Activated naive CD4-positive, alpha-beta T cell treated with anti-CD3 and anti-CD28 coated beads, Interleukin-2, amount 50 U/mL, for 72 hours (primary cell): ENCODE measurements around the gene ELAVL1. TPM values are rescaled to one million over a fixed set of nuclear protein-coding genes. Genes with fewer than 3 reads are reported as not detected.
"Not testable (repeated sequence)": the region's sequence is repeated elsewhere in the genome, so short reads cannot be mapped to it uniquely, and the experiment has no call there.

Source experiments
- ATAC-seq, 2 donors: fragments of 150-1000 bp; cut with Tn5 transposase; 2 replicates each; pipeline ENCODE4 v1.10.0; 2021; ENCODE audit warnings: mild to moderate bottlenecking in 2 of 2, moderate library complexity in 2 of 2
- DNase-seq, 2 donors: peaks; one replicate each; pipeline ENCODE4 v3.0.0; 2021 to 2022; ENCODE audit warnings: low spot score in 2 of 2
- H3K27ac Mint-ChIP-seq, 2 donors: one replicate each; pipeline ENCODE4 v1.8.0; 2022; ENCODE audit warnings: mild to moderate bottlenecking in 2 of 2, mixed read lengths in 2 of 2
- H3K36me3 Mint-ChIP-seq, 2 donors: one replicate each; pipeline ENCODE4 v1.8.0; 2022; ENCODE audit warnings: mixed read lengths in 2 of 2
- H3K9me3 Mint-ChIP-seq, 2 donors: one replicate each; pipeline ENCODE4 v1.8.0; 2022; ENCODE audit warnings: mixed read lengths in 2 of 2
- total RNA-seq, 2 donors: library from RNA; stranded (reverse); gene quantifications; one replicate each; pipeline ENCODE4 v1.2.3, GENCODE V29; 2022

The ELAVL1 gene
- total RNA-seq, 2 donors from 2014 or later, result 121 to 146 TPM

DNA sequence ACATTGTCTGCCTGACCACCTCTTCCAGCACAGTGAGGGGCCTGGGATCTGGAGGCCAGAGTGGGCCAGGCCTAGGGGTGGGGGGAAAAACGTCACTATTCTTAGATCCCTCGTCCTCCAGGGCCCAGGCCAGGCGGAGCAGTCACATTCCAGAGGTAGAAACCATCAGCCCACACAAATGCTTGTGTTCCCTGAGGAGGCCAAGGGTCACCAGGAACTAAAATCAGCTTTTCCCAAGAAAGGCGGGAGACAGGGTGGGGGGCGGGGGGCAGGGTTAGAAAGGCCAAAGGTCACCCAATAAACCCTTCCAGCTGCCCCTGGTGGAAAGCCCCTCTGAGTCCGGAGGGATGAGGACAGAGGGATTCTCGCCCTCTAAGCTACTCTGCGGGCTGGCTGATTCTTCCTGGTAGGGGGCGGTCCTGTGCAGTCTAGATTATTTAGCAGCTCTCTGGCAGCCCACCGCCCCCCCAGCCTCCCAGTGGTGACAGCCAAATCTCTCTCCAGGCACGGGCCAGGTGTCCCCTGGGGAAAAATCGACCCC is 23.6 kb upstream of the ELAVL1 start:
- H3K27ac Mint-ChIP-seq, result no peak overlapping the region
- H3K36me3 Mint-ChIP-seq, result no peaks in the 10 kb centered on the region
- H3K9me3 Mint-ChIP-seq, result no peaks in the 10 kb centered on the region
- DNase-seq, result no peak
- no peak for ATAC-seq

DNA sequence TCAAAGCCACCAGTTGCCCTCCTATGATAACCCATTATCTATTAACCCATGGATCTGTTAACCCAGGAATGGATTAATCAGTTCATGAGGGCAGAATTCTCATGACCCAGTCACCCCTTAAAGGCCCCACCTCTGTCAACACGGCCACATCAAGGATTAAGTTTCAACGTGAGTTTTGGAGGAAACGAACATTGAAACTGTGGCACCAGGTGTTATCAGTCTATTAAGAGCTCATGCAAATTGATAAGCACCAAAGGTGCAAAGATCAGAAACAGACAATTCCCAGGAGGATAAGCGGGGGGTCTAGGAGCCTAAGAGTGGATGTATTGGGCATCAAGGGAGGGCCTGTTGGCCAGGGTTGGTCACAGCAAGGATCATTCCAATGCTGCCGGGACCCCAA is 19.9 kb upstream of the ELAVL1 start:
- Mint-ChIP-seq H3K36me3 (no peaks in the 10 kb centered on the region), H3K27ac (no peak overlapping the region), H3K9me3 (no peaks in the 10 kb centered on the region)
- no peak for ATAC-seq
- DNase-seq, result no peak

DNA sequence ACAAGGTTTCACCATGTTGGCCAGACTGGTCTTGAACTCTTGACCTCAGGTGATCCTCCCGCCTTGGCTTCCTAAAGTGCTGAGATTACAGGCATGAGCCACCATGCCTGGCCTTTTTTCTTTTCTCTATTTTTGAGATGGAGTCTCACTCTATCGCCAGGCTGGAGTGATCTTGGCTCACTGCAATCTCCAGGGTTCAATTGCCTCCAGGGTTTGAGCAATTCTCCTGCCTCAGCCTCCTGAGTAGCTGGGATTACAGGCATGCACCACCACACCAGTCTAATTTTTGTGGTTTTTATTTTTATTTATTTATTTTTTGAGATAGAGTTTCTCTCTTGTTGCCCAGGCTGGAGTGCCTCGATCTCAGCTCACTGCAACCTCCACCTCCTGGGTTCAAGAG is 18.8 kb upstream of the ELAVL1 start:
- DNase-seq, H3K36me3 Mint-ChIP-seq, H3K9me3 Mint-ChIP-seq, H3K27ac Mint-ChIP-seq, ATAC-seq: not testable (repeated sequence)

- H3K36me3 Mint-ChIP-seq, result no peaks in the 10 kb centered on the region
- no peak overlapping the region for H3K27ac Mint-ChIP-seq
- ATAC-seq (no peak), DNase-seq (no peak)
- H3K9me3 Mint-ChIP-seq, result no peaks in the 10 kb centered on the region
Measured at GRCh38 chr19:8023371-8023770, 17.9 kb upstream of the ELAVL1 start.

DNA sequence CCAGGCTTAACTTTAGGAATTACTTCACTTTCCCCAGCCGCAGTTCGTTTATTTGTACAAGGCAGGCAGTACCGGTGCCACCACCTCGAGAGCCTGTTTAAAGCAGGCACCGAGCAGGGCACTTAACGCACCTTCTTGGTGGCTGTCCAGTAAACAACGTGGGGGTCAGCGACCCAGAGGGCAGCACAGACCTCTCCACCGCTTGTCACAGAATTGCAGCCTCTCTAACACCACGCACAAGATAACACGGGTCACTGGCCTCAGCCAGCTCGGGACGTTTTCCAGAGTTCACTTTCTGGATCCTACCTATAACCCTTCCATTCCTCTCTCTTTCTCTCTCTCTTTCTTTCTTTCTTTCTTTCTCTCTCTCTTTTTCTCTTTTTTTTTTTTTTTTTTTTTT is 16.8 kb upstream of the ELAVL1 start:
- DNase-seq, result no peak
- H3K9me3 Mint-ChIP-seq, result no peaks in the 10 kb centered on the region
- ATAC-seq, result no peak
- no peaks in the 10 kb centered on the region for H3K36me3 Mint-ChIP-seq
- H3K27ac Mint-ChIP-seq, result no peak overlapping the region

DNA sequence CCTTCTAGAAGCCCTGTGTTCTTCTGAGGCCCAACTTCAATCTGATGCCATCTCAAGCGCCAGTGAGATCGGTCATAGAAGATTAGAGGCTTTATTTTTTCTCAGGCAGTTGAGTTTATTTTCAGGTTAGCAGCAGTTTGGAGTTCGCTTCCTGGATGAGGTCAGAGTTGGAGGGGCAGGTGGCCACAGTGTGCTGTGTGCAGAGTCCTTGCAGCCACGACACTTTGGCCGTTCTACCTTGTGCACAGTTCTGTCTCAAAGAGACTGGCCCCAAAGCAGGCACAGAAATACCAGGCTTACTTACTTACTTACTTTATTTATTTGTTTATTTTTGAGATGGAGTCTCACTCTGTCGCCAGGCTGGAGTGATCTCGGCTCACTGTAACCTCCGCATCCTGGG is 15.9 kb upstream of the ELAVL1 start:
- H3K9me3 Mint-ChIP-seq, result no peaks in the 10 kb centered on the region

DNA sequence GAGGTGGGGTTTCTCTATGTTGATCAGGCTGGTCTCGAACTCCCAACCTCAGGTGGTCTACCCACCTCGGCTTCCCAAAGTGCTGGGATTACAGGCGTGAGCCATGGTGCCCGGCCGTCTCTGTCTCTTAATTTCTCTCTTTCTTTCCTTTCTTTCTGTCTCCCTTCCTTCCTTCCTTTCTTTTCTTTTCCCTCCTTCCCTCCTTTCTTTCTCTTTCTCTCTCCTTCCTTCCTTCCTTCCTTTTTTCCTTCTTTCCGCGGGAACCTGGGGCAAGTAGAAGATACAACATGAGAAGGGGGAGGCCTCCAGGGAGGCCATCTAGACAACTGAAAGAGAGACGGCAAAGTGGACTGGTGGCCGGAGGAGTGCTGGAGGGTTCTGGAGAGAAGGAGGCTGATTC is 15.2 kb upstream of the ELAVL1 start:
- ATAC-seq, result no peak
- Mint-ChIP-seq H3K9me3 (no peaks in the 10 kb centered on the region), H3K27ac (peak overlapping the region in 1 of 2 donors; percentile 8), H3K36me3 (no peaks in the 10 kb centered on the region)
- no peak for DNase-seq

More for the DNA sequence above, 15.9 kb upstream of the ELAVL1 start:
- Mint-ChIP-seq H3K36me3 (no peaks in the 10 kb centered on the region), H3K27ac (peak overlapping the region in 1 of 2 donors; percentile 8)
- DNase-seq (no peak), ATAC-seq (no peak)

- Mint-ChIP-seq H3K9me3 (no peaks in the 10 kb centered on the region), H3K27ac (no peak overlapping the region), H3K36me3 (no peaks in the 10 kb centered on the region)
- peak in 1 of 2 donors; percentile 19 for DNase-seq
- peak; percentile 64 to 74 for ATAC-seq
Measured at GRCh38 chr19:8017808-8018207, 12.4 kb upstream of the ELAVL1 start.

DNA sequence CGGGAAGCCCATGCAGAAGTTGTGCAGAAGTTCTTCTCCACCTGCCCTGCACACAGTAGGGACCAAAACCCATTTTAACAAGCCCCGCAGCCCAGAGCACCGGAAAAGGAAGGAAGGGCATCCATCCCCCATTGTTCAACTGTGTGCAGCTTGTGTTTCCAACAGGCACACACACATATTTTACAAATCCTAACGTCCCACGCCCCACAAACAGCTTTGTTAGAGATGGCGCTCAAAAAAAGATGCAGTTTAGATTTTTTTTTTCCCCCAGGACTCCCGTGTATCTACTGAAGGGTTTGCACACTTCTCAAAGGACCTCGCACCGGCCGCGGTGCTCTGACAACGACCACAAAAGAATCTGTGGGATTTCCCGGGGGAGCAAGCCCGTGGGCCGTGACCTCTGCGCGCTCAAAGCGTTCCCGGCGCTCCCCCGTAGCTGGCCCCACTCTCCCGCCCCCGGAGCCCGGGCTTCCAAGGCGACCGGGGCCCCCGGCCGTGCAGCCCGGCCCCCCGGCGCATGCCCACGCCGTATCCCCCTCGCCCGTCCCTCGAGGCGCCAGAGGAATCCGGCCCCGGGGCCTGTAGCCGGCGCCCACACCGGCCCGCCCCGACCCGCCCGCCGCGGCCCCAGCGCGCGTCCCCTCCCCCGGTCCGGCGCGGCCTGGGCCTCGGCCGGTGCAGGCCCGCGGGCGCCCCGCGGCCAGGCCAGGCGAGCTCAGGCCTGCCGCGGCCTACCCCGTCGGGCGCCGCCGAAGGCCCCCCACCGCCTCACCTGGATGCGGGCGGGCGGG is 523 bp downstream of the ELAVL1 start:
- H3K36me3 Mint-ChIP-seq, result peaks cover 0 to 11% of the 10 kb centered on the region in 2 donors
- ATAC-seq (peak; percentile 16 to 30), DNase-seq (peak in 1 of 2 donors; percentile 22)
- peak overlapping the region; percentile 84 to 97 for H3K27ac Mint-ChIP-seq
- no peaks in the 10 kb centered on the region for H3K9me3 Mint-ChIP-seq

GRCh38 chr19:8004001-8004400 is 1.4 kb downstream of the ELAVL1 start:
- peak overlapping the region; percentile 84 to 97 for H3K27ac Mint-ChIP-seq
- DNase-seq (no peak), ATAC-seq (no peak)
- peaks cover 0 to 11% of the 10 kb centered on the region in 2 donors for H3K36me3 Mint-ChIP-seq
- H3K9me3 Mint-ChIP-seq, result no peaks in the 10 kb centered on the region

- Mint-ChIP-seq H3K9me3 (no peaks in the 10 kb centered on the region), H3K36me3 (peaks cover 0 to 11% of the 10 kb centered on the region in 2 donors), H3K27ac (peak overlapping the region; percentile 78 to 97)
- DNase-seq (peak; percentile 83 to 92), ATAC-seq (peak; percentile 46 to 55)
Measured at GRCh38 chr19:8001995-8002849, 3.2 kb downstream of the ELAVL1 start.

DNA sequence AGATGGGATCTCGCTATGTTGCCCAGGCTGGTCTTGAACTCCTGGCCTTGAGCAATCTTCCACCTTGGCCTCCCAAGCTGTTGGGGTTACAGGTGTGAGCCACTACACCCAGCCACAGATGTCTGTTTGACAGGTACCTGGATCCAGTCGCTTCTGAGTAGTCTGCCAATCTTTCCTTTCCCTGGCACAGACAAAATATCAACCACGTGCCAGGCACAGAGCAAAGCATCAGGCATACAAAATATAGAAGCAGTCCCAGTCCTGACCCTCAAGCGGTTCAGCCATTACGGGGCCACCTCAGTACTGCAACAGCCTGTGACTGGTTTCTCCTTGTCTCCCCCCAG is 3.8 kb downstream of the ELAVL1 start:
- Mint-ChIP-seq H3K36me3 (peaks cover 0 to 11% of the 10 kb centered on the region in 2 donors), H3K27ac (peak overlapping the region in 1 of 2 donors; percentile 78), H3K9me3 (no peaks in the 10 kb centered on the region)
- no peak for DNase-seq
- no peak for ATAC-seq

GRCh38 chr19:8000298-8001038 is 5.0 kb downstream of the ELAVL1 start:
- peaks cover 0 to 11% of the 10 kb centered on the region in 2 donors for H3K36me3 Mint-ChIP-seq
- DNase-seq, result no peak
- H3K27ac Mint-ChIP-seq, result peak overlapping the region in 1 of 2 donors; percentile 25
- no peaks in the 10 kb centered on the region for H3K9me3 Mint-ChIP-seq
- ATAC-seq, result no peak

DNA sequence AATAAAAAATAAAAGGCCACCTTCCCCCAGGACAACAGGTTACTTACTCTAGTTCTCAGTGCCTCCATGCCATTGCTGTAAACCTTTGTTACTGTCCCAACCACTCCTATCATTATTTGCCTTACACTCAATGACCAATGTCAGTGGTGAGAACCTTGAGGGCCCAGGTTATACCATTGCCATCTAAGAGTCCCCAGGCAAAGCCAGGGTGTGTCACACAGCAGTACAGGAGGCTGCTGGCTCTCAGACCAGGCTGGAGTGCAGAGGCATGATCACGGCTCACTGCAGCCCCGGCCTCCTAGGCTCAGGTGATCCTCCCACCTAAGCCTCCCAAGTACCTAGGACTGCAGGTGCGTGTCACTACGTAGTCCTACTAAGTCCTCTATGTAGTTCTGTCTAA is 6.1 kb downstream of the ELAVL1 start:
- DNase-seq (no peak), ATAC-seq (no peak)
- H3K36me3 Mint-ChIP-seq, result peaks cover 0 to 6% of the 10 kb centered on the region in 2 donors
- H3K27ac Mint-ChIP-seq, result no peak overlapping the region
- no peaks in the 10 kb centered on the region for H3K9me3 Mint-ChIP-seq

GRCh38 chr19:7997809-7998480 is 7.5 kb downstream of the ELAVL1 start:
- H3K36me3 Mint-ChIP-seq, result peaks cover 0 to 5% of the 10 kb centered on the region in 2 donors
- H3K9me3 Mint-ChIP-seq, result no peaks in the 10 kb centered on the region
- H3K27ac Mint-ChIP-seq, result peak overlapping the region in 1 of 2 donors; percentile 68
- no peak for DNase-seq
- no peak for ATAC-seq

- no peaks in the 10 kb centered on the region for H3K9me3 Mint-ChIP-seq
- no peak overlapping the region for H3K27ac Mint-ChIP-seq
- ATAC-seq, result no peak
- DNase-seq, result no peak
- no peaks in the 10 kb centered on the region for H3K36me3 Mint-ChIP-seq
Measured at GRCh38 chr19:7996883-7997282, 8.6 kb downstream of the ELAVL1 start.
